GDM1 (cell line): ENCODE results near the gene ZKSCAN4.

Source experiments
- DNase-seq: peaks from one replicate; lab custom pipeline; 2025; lab: John Stamatoyannopoulos, UW

ZKSCAN4 gene

DNA sequence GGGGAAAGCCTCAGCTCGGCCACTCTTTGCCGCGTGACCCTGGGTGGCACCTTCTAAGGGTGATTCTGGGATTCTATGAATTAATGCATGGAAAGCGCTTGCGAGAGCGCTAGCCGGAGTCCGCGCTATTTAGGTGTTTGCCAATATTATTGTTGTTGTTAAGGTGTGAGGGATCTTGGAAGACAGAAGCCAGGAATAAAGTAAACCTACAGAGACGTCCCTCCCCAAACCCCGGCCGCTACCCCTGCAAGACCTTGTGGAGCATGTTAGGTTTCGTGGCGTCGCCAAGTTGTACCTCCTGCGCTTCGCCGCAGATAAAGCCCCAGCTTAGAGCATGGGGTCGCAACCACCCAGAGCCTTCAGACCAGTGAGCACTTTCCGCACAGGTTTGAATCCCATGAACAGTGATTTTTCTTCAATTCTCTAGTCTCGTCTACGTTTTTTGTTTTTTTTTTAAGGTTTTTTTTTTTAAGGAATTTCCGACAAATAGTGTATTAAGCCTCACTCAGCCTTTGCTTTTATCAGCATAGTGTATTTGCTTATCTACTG is 43.9 kb downstream of the ZKSCAN4 start:
- no peak for DNase-seq

- DNase-seq, result no peak
These were observed 44.5 kb downstream of the ZKSCAN4 start for GRCh38 chr6:28207510-28208110.

DNA sequence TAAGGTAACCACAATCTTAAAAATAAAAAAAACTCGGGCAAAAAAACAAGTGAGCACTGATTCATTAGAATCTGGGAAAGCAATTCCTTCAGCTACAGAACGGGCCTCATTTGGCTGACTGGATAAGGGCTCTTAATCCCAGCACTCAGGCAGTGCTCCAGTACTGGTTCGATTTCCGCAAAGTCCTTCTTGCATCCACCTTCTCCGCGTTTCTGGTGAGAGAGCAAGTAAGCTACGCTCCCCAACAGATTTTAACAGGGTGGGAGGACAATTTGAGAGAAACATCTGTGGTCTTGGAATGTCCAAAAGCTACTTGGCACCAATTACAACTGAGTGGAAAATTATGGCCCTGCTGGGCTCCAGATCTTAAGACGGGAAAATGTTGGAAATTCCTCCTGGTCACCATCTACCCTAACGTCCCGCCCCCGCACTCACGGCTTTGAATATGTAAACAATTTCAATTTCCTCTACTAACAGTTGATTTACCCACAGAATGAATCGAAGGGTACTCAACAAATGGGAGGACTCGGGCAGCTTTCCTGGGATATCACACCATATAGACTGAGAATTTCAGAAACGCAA is 45.0 kb downstream of the ZKSCAN4 start:
- DNase-seq, result no peak

DNA sequence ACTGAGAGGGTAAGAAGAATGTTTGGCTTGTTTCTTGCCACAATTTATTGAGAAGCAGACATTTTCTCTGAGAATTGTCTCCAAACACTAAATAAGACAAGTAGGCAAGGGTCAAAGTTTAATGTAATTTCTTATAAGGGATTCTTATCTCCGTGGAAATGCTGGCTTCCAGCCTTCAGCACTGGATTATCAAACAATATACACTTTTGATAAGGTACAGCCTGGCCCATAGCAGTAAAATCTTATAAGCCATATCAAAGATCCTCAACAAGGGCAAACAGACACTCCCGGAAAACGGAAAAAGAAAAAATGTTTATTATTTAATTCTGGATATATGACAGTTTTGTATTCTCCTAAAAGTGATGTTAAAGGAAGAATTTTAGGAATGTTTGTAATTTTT is 45.5 kb downstream of the ZKSCAN4 start:
- DNase-seq, result no peak

GRCh38 chr6:28205879-28206278 is 46.2 kb downstream of the ZKSCAN4 start:
- no peak for DNase-seq

GRCh38 chr6:28203201-28203600 is 48.9 kb downstream of the ZKSCAN4 start:
- no peak for DNase-seq

GRCh38 chr6:28200020-28200419 is 52.0 kb downstream of the ZKSCAN4 start:
- no peak for DNase-seq
